ENCODE measurements around the gene MGAT3.

The MGAT3 gene

GRCh38 chr22:39462443-39463221 is 5.8 kb downstream of the MGAT3 start:
- DNase-seq (ENCODE audit: extremely low spot score) = no peak
- TF ChIP-seq CTCF (IDR thresholded peaks at IDR 0.05; ENCODE audit: control extremely low read depth, extremely low read depth, low read depth, missing control alignments) = peak; percentile 6
- CTCF ChIA-PET = interaction anchor here (0.6 to 2.1 kb wide), 5 partner anchors 16 to 694 kb away, joined by 3 to 6 read pairs (median 6); no protein-coding TSS in a partner anchor
- POLR2A ChIA-PET = no interaction called here

- POLR2A ChIA-PET = no interaction called here
- CTCF ChIA-PET = no interaction called here
- no peak for DNase-seq (ENCODE audit: extremely low spot score)
Observed at GRCh38 chr22:39463277-39463676, 6.5 kb downstream of the MGAT3 start.

GRCh38 chr22:39463931-39464390 is 7.1 kb downstream of the MGAT3 start:
- ChIA-PET CTCF (interaction anchor here (1.0 to 1.6 kb wide), 4 partner anchors 16 to 153 kb away, joined by 3 to 12 read pairs (median 4); no protein-coding TSS in a partner anchor), POLR2A (no interaction called here)

More at GRCh38 chr22:39463277-39463676, 6.5 kb downstream of the MGAT3 start:
- TF ChIP-seq CTCF (IDR thresholded peaks at IDR 0.05; ENCODE audit: control extremely low read depth, extremely low read depth, low read depth, missing control alignments) = no peak

GRCh38 chr22:39466228-39467006 is 9.6 kb downstream of the MGAT3 start:
- CTCF ChIA-PET = interaction anchor here (1.3 to 2.1 kb wide), 5 partner anchors 8 to 123 kb away, joined by 3 to 8 read pairs (median 6); no protein-coding TSS in a partner anchor
- no peak for TF ChIP-seq CTCF (IDR thresholded peaks at IDR 0.05; ENCODE audit: control extremely low read depth, extremely low read depth, low read depth, missing control alignments)
- DNase-seq (ENCODE audit: extremely low spot score) = no peak
- POLR2A ChIA-PET = no interaction called here

More at GRCh38 chr22:39463931-39464390, 7.1 kb downstream of the MGAT3 start:
- TF ChIP-seq CTCF (IDR thresholded peaks at IDR 0.05; ENCODE audit: control extremely low read depth, extremely low read depth, low read depth, missing control alignments) = no peak
- no peak for DNase-seq (ENCODE audit: extremely low spot score)

GRCh38 chr22:39467390-39467895 is 10.6 kb downstream of the MGAT3 start:
- ChIA-PET POLR2A (interaction anchor here (0.7 kb wide), 1 partner anchor 53 kb away, joined by 9 read pairs; no protein-coding TSS in a partner anchor), CTCF (interaction anchor here (1.3 to 2.3 kb wide), 5 partner anchors 9 to 47 kb away, joined by 3 to 7 read pairs (median 6); partner anchors contain the start of gene MIEF1)
- no peak for DNase-seq (ENCODE audit: extremely low spot score)
- TF ChIP-seq CTCF (IDR thresholded peaks at IDR 0.05; ENCODE audit: control extremely low read depth, extremely low read depth, low read depth, missing control alignments) = no peak
